SK-N-MC (cell line): ENCODE data around the gene MSL3.

Experiments
- EZH2 ChIP-seq: fragments of 200-600 bp; sonication (generic); IDR thresholded peaks from one replicate; pipeline ENCODE4 v1.6.1; 2017; ENCODE audit warnings: antibody characterized with exemption
- FOXP2 ChIP-seq: optimal IDR thresholded peaks from 2 replicates; pipeline ENCODE3; 2011; ENCODE audit warnings: mild to moderate bottlenecking, moderate library complexity; ENCODE audit not compliant: insufficient read depth; ENCODE audit errors: extremely low read length, control extremely low read depth
- POLR2AphosphoS5 ChIP-seq: IDR thresholded peaks from 2 replicates; pipeline ENCODE4 v1.6.1; 2012; ENCODE audit warnings: mild to moderate bottlenecking, low read depth, low read length, borderline replicate concordance

DNA sequence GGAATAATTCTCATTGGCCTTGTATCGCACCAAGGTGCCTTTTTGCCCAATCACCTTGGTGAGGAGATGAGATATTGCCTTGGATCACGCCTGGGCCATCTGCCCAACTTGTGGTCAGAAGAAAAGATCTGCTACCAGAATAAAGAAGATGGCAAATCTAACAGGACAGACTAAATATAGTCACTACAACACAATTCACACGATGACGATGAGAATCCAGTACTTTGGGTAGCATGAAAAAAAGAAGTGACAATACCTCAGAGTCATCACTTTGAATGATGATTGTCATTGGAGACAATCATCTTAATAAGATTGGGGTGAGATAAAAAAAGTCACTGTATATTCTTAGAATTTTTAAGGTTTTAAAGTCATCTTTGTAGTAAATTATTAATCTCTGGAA is 7.3 kb upstream of the MSL3 start:
- TF ChIP-seq POLR2AphosphoS5 (no peak), EZH2 (no peak), FOXP2 (no peak)
